BJ (cell line): ENCODE data around the gene ECE2. TPM values are rescaled to one million over a fixed set of nuclear protein-coding genes. Genes with fewer than 3 reads are reported as not detected.

Experiments
- CTCF ChIA-PET: fragments of 350-600 bp; formaldehyde crosslinking; extraction: SDS; loops from one replicate; lab custom pipeline; 2021; ENCODE audit warnings: antibody characterized with exemption, inconsistent platforms; lab: Yijun Ruan, JAX
- POLR2A ChIA-PET: fragments of 300-600 bp; sonication (Branson Sonifier 250); formaldehyde crosslinking; extraction: SDS; loops from one replicate; lab custom pipeline; 2021; ENCODE audit warnings: antibody characterized with exemption; lab: Charles Lee
- DNase-seq: peaks from one replicate; pipeline ENCODE4 v3.0.0-alpha.2; 2011; ENCODE audit warnings: low read depth
- H3K27me3 ChIP-seq: 2 replicates; pipeline ENCODE4 v1.6.0; 2011; ENCODE audit warnings: low read length; ENCODE audit not compliant: control insufficient read depth, insufficient read depth
- H3K36me3 ChIP-seq: 2 replicates; pipeline ENCODE4 v1.5.1; 2011; ENCODE audit warnings: low read length; ENCODE audit not compliant: control insufficient read depth, insufficient read depth
- H3K4me3 ChIP-seq: 2 replicates; pipeline ENCODE4 v1.5.1; 2011; ENCODE audit warnings: low read depth, mild to moderate bottlenecking, control low read depth, low read length
- polyA plus RNA-seq: library from polyadenylated mRNA; depleted of rRNA; stranded (reverse); fragments of >200 nt; gene quantifications from 2 replicates; pipeline ENCODE4 v1.2.3, GENCODE V29; 2011
- TF ChIP-seq, protein P1 (sequence below): IDR thresholded peaks from 2 replicates; pipeline ENCODE4 v1.5.1; 2011; ENCODE audit warnings: low read depth, mild to moderate bottlenecking, control low read depth, inconsistent platforms, low read length, moderate library complexity; ENCODE audit not compliant: insufficient read depth

Gene ECE2
- polyA plus RNA-seq, 1 experiment: not detected

DNA sequence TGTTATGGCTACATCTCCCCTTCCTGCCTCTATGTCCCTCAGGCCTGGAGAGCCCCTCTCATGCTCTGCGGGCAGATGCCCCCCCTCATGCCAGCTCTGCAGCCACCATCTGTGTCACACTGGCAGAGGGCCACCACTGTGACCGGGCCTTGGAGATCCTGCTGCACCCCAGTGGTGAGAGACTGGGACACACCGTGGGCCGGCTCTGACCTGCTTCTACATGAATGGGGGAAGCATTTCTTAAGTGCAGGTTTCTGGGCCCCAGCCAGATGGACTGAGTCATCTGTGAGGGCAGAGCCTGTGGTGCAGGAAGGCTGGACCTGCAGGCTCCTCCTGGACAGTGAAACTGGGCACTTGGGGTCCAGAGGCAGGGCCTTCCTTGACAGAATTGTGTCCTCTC is 41.6 kb upstream of the ECE2 start:
- Histone ChIP-seq H3K27me3 (peaks cover 25% of the 10 kb centered on the region), H3K36me3 (no peaks in the 10 kb centered on the region), H3K4me3 (no peak overlapping the region)
- TF ChIP-seq, protein P1, sequence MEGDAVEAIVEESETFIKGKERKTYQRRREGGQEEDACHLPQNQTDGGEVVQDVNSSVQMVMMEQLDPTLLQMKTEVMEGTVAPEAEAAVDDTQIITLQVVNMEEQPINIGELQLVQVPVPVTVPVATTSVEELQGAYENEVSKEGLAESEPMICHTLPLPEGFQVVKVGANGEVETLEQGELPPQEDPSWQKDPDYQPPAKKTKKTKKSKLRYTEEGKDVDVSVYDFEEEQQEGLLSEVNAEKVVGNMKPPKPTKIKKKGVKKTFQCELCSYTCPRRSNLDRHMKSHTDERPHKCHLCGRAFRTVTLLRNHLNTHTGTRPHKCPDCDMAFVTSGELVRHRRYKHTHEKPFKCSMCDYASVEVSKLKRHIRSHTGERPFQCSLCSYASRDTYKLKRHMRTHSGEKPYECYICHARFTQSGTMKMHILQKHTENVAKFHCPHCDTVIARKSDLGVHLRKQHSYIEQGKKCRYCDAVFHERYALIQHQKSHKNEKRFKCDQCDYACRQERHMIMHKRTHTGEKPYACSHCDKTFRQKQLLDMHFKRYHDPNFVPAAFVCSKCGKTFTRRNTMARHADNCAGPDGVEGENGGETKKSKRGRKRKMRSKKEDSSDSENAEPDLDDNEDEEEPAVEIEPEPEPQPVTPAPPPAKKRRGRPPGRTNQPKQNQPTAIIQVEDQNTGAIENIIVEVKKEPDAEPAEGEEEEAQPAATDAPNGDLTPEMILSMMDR: peak; percentile 27; the same call in 1 of the 2 replicates
- ChIA-PET CTCF (no interaction called here), POLR2A (no interaction called here)
- peak; percentile 25 for DNase-seq

GRCh38 chr3:184234671-184235380 is 41.0 kb upstream of the ECE2 start:
- DNase-seq: no peak
- ChIA-PET CTCF (no interaction called here), POLR2A (no interaction called here)
- peaks cover 20% of the 10 kb centered on the region for H3K27me3 ChIP-seq
- no peaks in the 10 kb centered on the region for H3K36me3 ChIP-seq
- no peak overlapping the region for H3K4me3 ChIP-seq
- TF ChIP-seq, protein P1: no peak

GRCh38 chr3:184235381-184236032 is 40.3 kb upstream of the ECE2 start:
- no peak for DNase-seq
- H3K27me3 ChIP-seq: peaks cover 19% of the 10 kb centered on the region
- ChIA-PET CTCF (interaction anchor here (6.4 kb wide), 1 partner anchor 9 kb away, joined by 54 read pairs; the partner anchor contains the start of gene VWA5B2), POLR2A (no interaction called here)
- no peak overlapping the region for H3K4me3 ChIP-seq
- no peaks in the 10 kb centered on the region for H3K36me3 ChIP-seq
- TF ChIP-seq, protein P1: no peak

GRCh38 chr3:184236033-184236410 is 39.8 kb upstream of the ECE2 start:
- CTCF ChIA-PET: interaction anchor here (6.4 kb wide), 1 partner anchor 9 kb away, joined by 54 read pairs; the partner anchor contains the start of gene VWA5B2
- H3K27me3 ChIP-seq: peaks cover 16% of the 10 kb centered on the region
- H3K4me3 ChIP-seq: no peak overlapping the region
- no peaks in the 10 kb centered on the region for H3K36me3 ChIP-seq
- POLR2A ChIA-PET: no interaction called here
- no peak for DNase-seq
- TF ChIP-seq, protein P1: no peak

GRCh38 chr3:184236636-184237035 is 39.2 kb upstream of the ECE2 start:
- POLR2A ChIA-PET: no interaction called here
- Histone ChIP-seq H3K27me3 (peaks cover 10% of the 10 kb centered on the region), H3K4me3 (no peak overlapping the region), H3K36me3 (no peaks in the 10 kb centered on the region; the same call in 1 of the 2 replicates)
- no peak for DNase-seq
- TF ChIP-seq, protein P1: no peak
- CTCF ChIA-PET: interaction anchor here (1.5 to 6.4 kb wide), 2 partner anchors 10 to 13 kb away, joined by 4 to 54 read pairs; partner anchors contain the start of genes EEF1AKMT4 and VWA5B2
